A549 treated with DMSO at 1 μM for 4 hours (cell line): ENCODE results near the gene OR1K1. TPM values are rescaled to one million over a fixed set of nuclear protein-coding genes. Genes with fewer than 3 reads are reported as not detected.

Experiments
- total RNA-seq: library from RNA; stranded (reverse); fragments of 200-300 nt; extraction: Qiagen RNA extraction; gene quantifications from 5 replicates; pipeline ENCODE4 v1.2.3, GENCODE V29; 2022; ENCODE audit warnings: low read depth

The OR1K1 gene, protein sequence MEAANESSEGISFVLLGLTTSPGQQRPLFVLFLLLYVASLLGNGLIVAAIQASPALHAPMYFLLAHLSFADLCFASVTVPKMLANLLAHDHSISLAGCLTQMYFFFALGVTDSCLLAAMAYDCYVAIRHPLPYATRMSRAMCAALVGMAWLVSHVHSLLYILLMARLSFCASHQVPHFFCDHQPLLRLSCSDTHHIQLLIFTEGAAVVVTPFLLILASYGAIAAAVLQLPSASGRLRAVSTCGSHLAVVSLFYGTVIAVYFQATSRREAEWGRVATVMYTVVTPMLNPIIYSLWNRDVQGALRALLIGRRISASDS
- not detected in 5 replicates for total RNA-seq

GRCh38 chr9:122800066-122801060 is at the start of gene OR1K1:
OR1K1 (plus strand) TSS chr9:122800123; CDS start chr9:122800123, 0 bp downstream.

DNA sequence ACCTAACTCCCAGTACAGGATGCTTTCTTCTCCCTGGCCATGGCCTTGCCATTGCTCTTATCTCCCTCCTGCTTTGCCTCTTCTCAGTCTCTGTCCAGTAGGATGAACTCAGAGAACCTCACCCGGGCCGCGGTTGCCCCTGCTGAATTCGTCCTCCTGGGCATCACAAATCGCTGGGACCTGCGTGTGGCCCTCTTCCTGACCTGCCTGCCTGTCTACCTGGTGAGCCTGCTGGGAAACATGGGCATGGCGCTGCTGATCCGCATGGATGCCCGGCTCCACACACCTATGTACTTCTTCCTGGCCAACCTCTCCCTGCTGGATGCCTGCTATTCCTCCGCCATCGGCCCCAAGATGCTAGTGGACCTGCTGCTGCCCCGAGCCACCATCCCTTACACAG is 11.1 kb upstream of the OR1K1 start, which contains the start of gene OR5C1:
OR5C1 (plus strand) TSS at position 103 of the 400 bp plus-strand sequence; CDS start at position 103, 0 bp downstream.

Other genes with a start within 250 kb of the OR1K1 start
- gene OR1N2, start 247.0 kb upstream of the OR1K1 start, total RNA-seq = not detected in 5 replicates
- gene OR1L8, start 216.7 kb upstream of the OR1K1 start, total RNA-seq = not detected in 5 replicates
- gene OR1Q1, start 185.4 kb upstream of the OR1K1 start, total RNA-seq = not detected in 5 replicates
- gene OR1B1, start 142.5 kb upstream of the OR1K1 start, total RNA-seq = not detected in 5 replicates
- gene OR1L1, start 138.4 kb upstream of the OR1K1 start, total RNA-seq = not detected in 5 replicates
- gene OR1L3, start 125.0 kb upstream of the OR1K1 start, total RNA-seq = not detected in 5 replicates
- not detected in 5 replicates for gene OR1L4, start 76.1 kb upstream of the OR1K1 start, total RNA-seq
- not detected in 5 replicates for gene OR1L6, start 57.8 kb upstream of the OR1K1 start, total RNA-seq
- gene OR5C1, start 11.2 kb upstream of the OR1K1 start, total RNA-seq = not detected in 5 replicates
- 16.6 to 21.0 TPM (median 20.1 TPM) in 5 replicates for gene PDCL, start 28.5 kb downstream of the OR1K1 start, total RNA-seq
- 19.5 to 28.0 TPM (median 23.8 TPM) in 5 replicates for gene RC3H2, start 105.2 kb downstream of the OR1K1 start, total RNA-seq
- gene ZBTB6, start 113.2 kb downstream of the OR1K1 start, total RNA-seq = 5.6 to 7.2 TPM (median 6.5 TPM) in 5 replicates
- 1.9 to 2.6 TPM (median 2.5 TPM) in 5 replicates for gene ZBTB26, start 131.4 kb downstream of the OR1K1 start, total RNA-seq
- gene RABGAP1, start 140.9 kb downstream of the OR1K1 start, total RNA-seq = 13.4 to 16.6 TPM (median 15.3 TPM) in 5 replicates
- gene GPR21, start 233.5 kb downstream of the OR1K1 start, total RNA-seq = not detected in 5 replicates